Activated CD8-positive, alpha-beta T cell treated with anti-CD3 and anti-CD28 coated beads for 36 hours (primary cell): ENCODE measurements around the gene IRX4. TPM values are rescaled to one million over a fixed set of nuclear protein-coding genes. Genes with fewer than 3 reads are reported as not detected.

Experiments
- ATAC-seq: fragments of 200-7000 bp; cut with Tn5 transposase; one replicate; pipeline ENCODE4 v1.10.0; 2021; ENCODE audit warnings: mild to moderate bottlenecking, moderate library complexity
- CTCF ChIA-PET: fragments of 350-600 bp; sonication (Branson Sonifier 250); formaldehyde crosslinking; loops from one replicate; lab custom pipeline; 2021; ENCODE audit warnings: antibody characterized with exemption; lab: Charles Lee
- POLR2A ChIA-PET: fragments of 350-600 bp; sonication (Branson Sonifier 250); formaldehyde crosslinking; loops from one replicate; lab custom pipeline; 2021; ENCODE audit warnings: antibody characterized with exemption; lab: Charles Lee
- DNase-seq: peaks from one replicate; pipeline ENCODE4 v3.0.0-alpha.2; 2020
- H3K27ac Mint-ChIP-seq: one replicate; pipeline ENCODE4 v1.8.0; 2021; ENCODE audit warnings: mild to moderate bottlenecking, mixed read lengths
- H3K27me3 Mint-ChIP-seq: one replicate; pipeline ENCODE4 v1.8.0; 2021; ENCODE audit warnings: mixed read lengths
- H3K36me3 Mint-ChIP-seq: one replicate; pipeline ENCODE4 v1.8.0; 2021; ENCODE audit warnings: low read depth, mixed read lengths
- H3K4me1 Mint-ChIP-seq: one replicate; pipeline ENCODE4 v1.8.0; 2021; ENCODE audit warnings: low read depth, mixed read lengths
- H3K4me3 Mint-ChIP-seq: one replicate; pipeline ENCODE4 v1.8.0; 2021; ENCODE audit warnings: mild to moderate bottlenecking, moderate library complexity, mixed read lengths
- H3K9me3 Mint-ChIP-seq: one replicate; pipeline ENCODE4 v1.8.0; 2021; ENCODE audit warnings: mixed read lengths
- CTCF ChIP-seq: fragments of 200-600 bp; IDR thresholded peaks from one replicate; pipeline ENCODE4 v1.8.0; 2022; ENCODE audit warnings: antibody characterized with exemption, mild to moderate bottlenecking
- intact Hi-C: fragments of 100-400 bp; cut with micrococcal nuclease; formaldehyde crosslinking; loops from one replicate; pipeline ENCODE4 v1.10.0; 2022
- total RNA-seq, 2 experiments: library from RNA; stranded (reverse); gene quantifications; one replicate each; pipeline ENCODE4 v1.2.3, GENCODE V29; 2021

IRX4 gene
- total RNA-seq, 2 experiments from 2014 or later, result not detected

- Mint-ChIP-seq H3K4me1 (no peaks in the 10 kb centered on the region), H3K4me3 (no peak overlapping the region)
Observed at GRCh38 chr5:1867114-1867814, 15.5 kb downstream of the IRX4 start.

GRCh38 chr5:1865948-1866347 is 16.8 kb downstream of the IRX4 start:
- ATAC-seq (no peak), DNase-seq (no peak)
- Mint-ChIP-seq H3K27me3 (peaks cover 7% of the 10 kb centered on the region), H3K27ac (no peak overlapping the region), H3K4me1 (no peaks in the 10 kb centered on the region), H3K36me3 (no peaks in the 10 kb centered on the region), H3K4me3 (no peak overlapping the region), H3K9me3 (no peaks in the 10 kb centered on the region)
- intact Hi-C loops, result no loop called here
- ChIA-PET POLR2A (no interaction called here), CTCF (no interaction called here)
- TF ChIP-seq CTCF, result no peak

More at GRCh38 chr5:1867114-1867814, 15.5 kb downstream of the IRX4 start:
- intact Hi-C loops, result no loop called here
- no peak for TF ChIP-seq CTCF
- CTCF ChIA-PET, result no interaction called here
- Mint-ChIP-seq H3K36me3 (no peaks in the 10 kb centered on the region), H3K9me3 (no peaks in the 10 kb centered on the region), H3K27me3 (peaks cover 10% of the 10 kb centered on the region), H3K27ac (no peak overlapping the region)
- POLR2A ChIA-PET, result no interaction called here
- no peak for ATAC-seq
- no peak for DNase-seq

- no peak overlapping the region for H3K27ac Mint-ChIP-seq
- TF ChIP-seq CTCF, result no peak
- H3K27me3 Mint-ChIP-seq, result peaks cover 6% of the 10 kb centered on the region
- intact Hi-C loops, result no loop called here
- ChIA-PET CTCF (no interaction called here), POLR2A (no interaction called here)
- ATAC-seq, result no peak
- DNase-seq, result no peak
- no peak overlapping the region for H3K4me3 Mint-ChIP-seq
- H3K9me3 Mint-ChIP-seq, result no peaks in the 10 kb centered on the region
- no peaks in the 10 kb centered on the region for H3K4me1 Mint-ChIP-seq
- H3K36me3 Mint-ChIP-seq, result no peaks in the 10 kb centered on the region
Observed at GRCh38 chr5:1865486-1865885, 17.2 kb downstream of the IRX4 start.

- H3K9me3 Mint-ChIP-seq, result no peaks in the 10 kb centered on the region
- no peak overlapping the region for H3K27ac Mint-ChIP-seq
- ChIA-PET POLR2A (no interaction called here), CTCF (no interaction called here)
- H3K4me1 Mint-ChIP-seq, result no peaks in the 10 kb centered on the region
- H3K36me3 Mint-ChIP-seq, result no peaks in the 10 kb centered on the region
- ATAC-seq (no peak), DNase-seq (no peak)
- H3K4me3 Mint-ChIP-seq, result no peak overlapping the region
- peaks cover 6% of the 10 kb centered on the region for H3K27me3 Mint-ChIP-seq
- intact Hi-C loops, result no loop called here
- no peak for TF ChIP-seq CTCF
Observed at GRCh38 chr5:1864896-1865440, 17.8 kb downstream of the IRX4 start.

- peaks cover 10% of the 10 kb centered on the region for H3K27me3 Mint-ChIP-seq
- POLR2A ChIA-PET, result no interaction called here
- no peak overlapping the region for H3K27ac Mint-ChIP-seq
- DNase-seq, result no peak
- TF ChIP-seq CTCF, result no peak
- intact Hi-C loops, result no loop called here
- CTCF ChIA-PET, result no interaction called here
- H3K36me3 Mint-ChIP-seq, result no peaks in the 10 kb centered on the region
- H3K4me1 Mint-ChIP-seq, result no peaks in the 10 kb centered on the region
- no peak overlapping the region for H3K4me3 Mint-ChIP-seq
- H3K9me3 Mint-ChIP-seq, result no peaks in the 10 kb centered on the region
- ATAC-seq, result no peak
Observed at GRCh38 chr5:1860949-1861348, 21.8 kb downstream of the IRX4 start.
